Left lung (tissue), 10 donors: ENCODE data around the gene SYTL1. TPM values are rescaled to one million over a fixed set of nuclear protein-coding genes. Genes with fewer than 3 reads are reported as not detected.

Experiments used
- ATAC-seq: fragments of 200-7000 bp; cut with Tn5 transposase; one replicate; pipeline ENCODE4 v1.9.1; 2020; ENCODE audit warnings: moderate library complexity
- DNase-seq, 4 donors: peaks; one replicate each; pipeline ENCODE4 v3.0.0-alpha.2; 2013 to 2020
- H3K27ac ChIP-seq, 2 donors: fragments of 200-600 bp; sonication (generic) in 1 of 2; one replicate each; pipeline versions ENCODE4 v1.5.0 to v1.8.0; 2020 to 2021
- H3K27me3 ChIP-seq, 2 donors: fragments of 200-600 bp; sonication (generic) in 1 of 2; one replicate each; pipeline versions ENCODE4 v1.5.0 to v1.8.0; 2020 to 2021
- H3K36me3 ChIP-seq, 2 donors: fragments of 200-600 bp; sonication (generic) in 1 of 2; one replicate each; pipeline versions ENCODE4 v1.5.0 to v1.8.0; 2020 to 2021
- H3K4me1 ChIP-seq, 2 donors: fragments of 200-600 bp; one replicate each; pipeline ENCODE4 v1.8.0; 2021
- H3K4me3 ChIP-seq, 2 donors: fragments of 200-600 bp; sonication (generic) in 1 of 2; one replicate each; pipeline versions ENCODE4 v1.5.0 to v1.8.0; 2020 to 2021; ENCODE audit warnings: mild to moderate bottlenecking in 1 of 2
- H3K9me3 ChIP-seq, 2 donors: fragments of 200-600 bp; sonication (generic) in 1 of 2; one replicate each; pipeline versions ENCODE4 v1.5.0 to v1.8.0; 2020 to 2021
- CTCF ChIP-seq, 2 donors: fragments of 200-600 bp; sonication (generic) in 1 of 2; IDR thresholded peaks; one replicate each; pipeline versions ENCODE4 v1.5.0 to v1.8.0; 2021; ENCODE audit warnings: antibody characterized with exemption in 2 of 2
- intact Hi-C, 2 donors: fragments of 100-400 bp; cut with DNase I; formaldehyde crosslinking; loops; one replicate each; pipeline versions ENCODE4 v1.11.2 to v1.14.2; 2022
- polyA plus RNA-seq, 6 donors: library from polyadenylated mRNA; unstranded; fragments of 120-200 nt; gene quantifications; one replicate each; pipeline ENCODE4 v1.2.1, GENCODE V29; 2013; ENCODE audit not compliant: insufficient read length in 6 of 6
- total RNA-seq, 2 donors: library from RNA; stranded (reverse); fragmentation: NEBNext Ultra II Directional; extraction: Animal tissue kit (Norgen Biotek cat#: 25700); gene quantifications; one replicate each; pipeline ENCODE4 v1.2.1, GENCODE V29; 2021
- donor health status: DM: no; HTN: yes; CAD: no.
- donor health status: DM: no; HTN: no; CAD: no.

Gene SYTL1
- total and polyA plus RNA-seq, 8 donors, result 4.7 to 44.1 (median 9.2) TPM

- peaks cover 0 to 52% of the 10 kb centered on the region in 2 donors for H3K36me3 ChIP-seq
- H3K4me1 ChIP-seq, result peaks cover 12 to 63% of the 10 kb centered on the region in 2 donors
- H3K27me3 ChIP-seq, result peaks cover 0 to 4% of the 10 kb centered on the region in 2 donors
- TF ChIP-seq CTCF (IDR thresholded peaks at IDR 0.05), result no peak
- DNase-seq (no peak), ATAC-seq (no peak)
- H3K4me3 ChIP-seq, result no peak overlapping the region
- H3K9me3 ChIP-seq, result no peaks in the 10 kb centered on the region
- H3K27ac ChIP-seq, result no peak overlapping the region
- intact Hi-C loops, result no loop called here
Observed at GRCh38 chr1:27325286-27325685, 16.5 kb upstream of the SYTL1 start.

- Histone ChIP-seq H3K4me1 (peaks cover 8 to 58% of the 10 kb centered on the region in 2 donors), H3K4me3 (no peak overlapping the region), H3K27me3 (no peaks in the 10 kb centered on the region), H3K27ac (no peak overlapping the region), H3K9me3 (no peaks in the 10 kb centered on the region), H3K36me3 (peaks cover 0 to 79% of the 10 kb centered on the region in 2 donors)
- intact Hi-C loops, result no loop called here
- ATAC-seq (no peak), DNase-seq (no peak)
- TF ChIP-seq CTCF (IDR thresholded peaks at IDR 0.05), result no peak
Observed at GRCh38 chr1:27327964-27328363, 13.9 kb upstream of the SYTL1 start.

- intact Hi-C loops, result no loop called here
- Histone ChIP-seq H3K36me3 (peaks cover 0 to 95% of the 10 kb centered on the region in 2 donors), H3K4me3 (no peak overlapping the region), H3K9me3 (no peaks in the 10 kb centered on the region), H3K27me3 (no peaks in the 10 kb centered on the region), H3K27ac (no peak overlapping the region), H3K4me1 (peaks cover 0 to 33% of the 10 kb centered on the region in 2 donors)
- TF ChIP-seq CTCF (IDR thresholded peaks at IDR 0.05), result no peak
- DNase-seq (no peak), ATAC-seq (no peak)
Observed at GRCh38 chr1:27330786-27331185, 11.0 kb upstream of the SYTL1 start.

GRCh38 chr1:27331426-27331825, 10.4 kb upstream of the SYTL1 start:
- peaks cover 0 to 27% of the 10 kb centered on the region in 2 donors for H3K4me1 ChIP-seq
- DNase-seq, result no peak
- H3K4me3 ChIP-seq, result no peak overlapping the region
- intact Hi-C loops, result no loop called here
- no peaks in the 10 kb centered on the region for H3K27me3 ChIP-seq
- H3K27ac ChIP-seq, result no peak overlapping the region
- peaks cover 0 to 95% of the 10 kb centered on the region in 2 donors for H3K36me3 ChIP-seq
- no peak for TF ChIP-seq CTCF (IDR thresholded peaks at IDR 0.05)
- ATAC-seq, result no peak
- H3K9me3 ChIP-seq, result no peaks in the 10 kb centered on the region

- H3K9me3 ChIP-seq, result no peaks in the 10 kb centered on the region
- peaks cover 0 to 95% of the 10 kb centered on the region in 2 donors for H3K36me3 ChIP-seq
- intact Hi-C loops, result no loop called here
- no peak for TF ChIP-seq CTCF (IDR thresholded peaks at IDR 0.05)
- peaks cover 0 to 22% of the 10 kb centered on the region in 2 donors for H3K4me1 ChIP-seq
- H3K4me3 ChIP-seq, result no peak overlapping the region
- no peaks in the 10 kb centered on the region for H3K27me3 ChIP-seq
- DNase-seq (no peak), ATAC-seq (no peak)
- H3K27ac ChIP-seq, result no peak overlapping the region
Observed at GRCh38 chr1:27331922-27332321, 9.9 kb upstream of the SYTL1 start.
